K562 (cell line): ENCODE results near the gene TMEM209. TPM values are rescaled to one million over a fixed set of nuclear protein-coding genes. Genes with fewer than 3 reads are reported as not detected.
A peak's percentile ranks its signal among the peaks of the same experiment; 100 is the strongest.
"Not testable (repeated sequence)": the region's sequence is repeated elsewhere in the genome, so short reads cannot be mapped to it uniquely, and the experiment has no call there.

Source experiments
- ATAC-seq: fragments of 200-7000 bp; cut with Tn5 transposase; 3 replicates; pipeline ENCODE4 v1.9.1; 2020; ENCODE audit warnings: moderate library complexity
- BruUV-seq: library from RNA; stranded (reverse); fragments of 400-500 nt; replicated peaks from 2 replicates; lab custom pipeline; 2021; lab: Mats Ljungman, UMichigan
- CTCF ChIA-PET: fragments of 300-600 bp; formaldehyde crosslinking; extraction: SDS; loops from one replicate; lab custom pipeline; 2021; ENCODE audit warnings: low intra/inter-chr PET ratio; lab: Yijun Ruan, JAX
- POLR2A ChIA-PET: fragments of 300-600, 350-650 bp; sonication (Branson Sonifier 250); formaldehyde crosslinking; extraction: SDS; loops from one replicate; lab custom pipeline; 2021; ENCODE audit warnings: antibody characterized with exemption, inconsistent platforms; lab: Yijun Ruan, JAX
- DNase-seq, 4 experiments: peaks; one replicate each; pipeline versions ENCODE4 v3.0.0 to v3.0.0-alpha.2; 2011 to 2018; ENCODE audit warnings: low spot score in 3 of 4, mixed read lengths in 3 of 4; ENCODE audit errors: extremely low read depth in 1 of 4
- FAIRE-seq: peaks from 2 replicates; lab custom pipeline; 2011; peaks lifted over from hg19 to GRCh38; lab: Jason Lieb, UNC
- H2AFZ ChIP-seq: 2 replicates; pipeline ENCODE4 v1.6.0; 2011; ENCODE audit warnings: low read depth, low read length, control low read depth, inconsistent platforms
- H3K27ac ChIP-seq: fragments of 200-600 bp; 3 replicates; pipeline ENCODE4 v1.8.0; 2011; ENCODE audit warnings: low read depth, mild to moderate bottlenecking, control low read depth, inconsistent platforms, low read length, moderate library complexity, mixed read lengths; ENCODE audit errors: extremely low read depth
- H3K27me3 ChIP-seq, 2 experiments: fragments of 300-600 bp in 1 of 2; 2 replicates in 1 of 2; 3 replicates in 1 of 2; pipeline versions ENCODE4 v1.6.0 to v1.8.0; 2011; ENCODE audit warnings: inconsistent platforms in 2 of 2, low read length in 2 of 2, mild to moderate bottlenecking in 1 of 2, mixed read lengths in 1 of 2, moderate library complexity in 1 of 2; ENCODE audit not compliant: control insufficient read depth in 2 of 2, insufficient read depth in 2 of 2
- H3K36me3 ChIP-seq: fragments of 300-600 bp; 3 replicates; pipeline ENCODE4 v1.8.0; 2011; ENCODE audit warnings: mild to moderate bottlenecking, low read length, inconsistent platforms; ENCODE audit not compliant: control insufficient read depth, insufficient read depth
- H3K4me1 ChIP-seq, 2 experiments: fragments of 200-600 bp in 1 of 2; replicated peaks in 1 of 2; 2 replicates in 1 of 2; 3 replicates in 1 of 2; pipeline versions ENCODE4 v1.5.1 to v1.8.0; 2011; ENCODE audit warnings: inconsistent platforms in 2 of 2, low read length in 2 of 2, mild to moderate bottlenecking in 1 of 2, mixed read lengths in 1 of 2, moderate library complexity in 1 of 2; ENCODE audit not compliant: control insufficient read depth in 2 of 2, insufficient read depth in 2 of 2
- H3K4me2 ChIP-seq: 2 replicates; pipeline ENCODE4 v1.6.1; 2011; ENCODE audit warnings: low read length, control low read depth, inconsistent platforms, mixed read lengths; ENCODE audit not compliant: insufficient read depth
- H3K4me3 ChIP-seq: fragments of 200-600 bp; sonication (generic), shearing (Covaris generic); 2 replicates; pipeline ENCODE4 v1.5.1; 2016; ENCODE audit warnings: control low read depth, inconsistent platforms
- H3K79me2 ChIP-seq: fragments of 200-600 bp; 3 replicates; pipeline ENCODE4 v1.8.0; 2011; ENCODE audit warnings: low read length, inconsistent platforms; ENCODE audit not compliant: control insufficient read depth, insufficient read depth
- H3K9ac ChIP-seq, 2 experiments: 2 replicates each; pipeline versions ENCODE4 v1.6.0 to v1.6.1; 2011; ENCODE audit warnings: low read depth in 2 of 2, low read length in 2 of 2, control low read depth in 1 of 2, inconsistent platforms in 1 of 2, mild to moderate bottlenecking in 1 of 2, mixed read lengths in 1 of 2; ENCODE audit not compliant: insufficient read depth in 1 of 2
- H3K9me1 ChIP-seq: one replicate; pipeline ENCODE4 v1.6.0; 2011; ENCODE audit warnings: inconsistent platforms, mild to moderate bottlenecking, low read length, moderate library complexity; ENCODE audit not compliant: control insufficient read depth, insufficient read depth
- H3K9me3 ChIP-seq: replicated peaks from 2 replicates; pipeline ENCODE4 v1.5.1; 2011; ENCODE audit warnings: low read depth, low read length, inconsistent platforms; ENCODE audit not compliant: control insufficient read depth, insufficient read depth
- H4K20me1 ChIP-seq: replicated peaks from 2 replicates; pipeline ENCODE4 v1.6.1; 2011; ENCODE audit warnings: low read length, inconsistent platforms, mixed read lengths; ENCODE audit not compliant: control insufficient read depth, insufficient read depth
- BCOR ChIP-seq: fragments of 450-650 bp; IDR thresholded peaks from 2 replicates; pipeline ENCODE4 v1.6.1; 2016
- E2F4 ChIP-seq: sonication (generic); formaldehyde crosslinking; IDR thresholded peaks from 2 replicates; pipeline ENCODE4 v1.8.0; 2022; ENCODE audit warnings: mild to moderate bottlenecking, low read depth, missing genetic modification reagents
- FOXA3 ChIP-seq, 2 experiments: fragments of 450-650 bp in 1 of 2; sonication (generic) in 1 of 2; formaldehyde crosslinking; IDR thresholded peaks in 1 of 2; conservative IDR thresholded peaks in 1 of 2; 2 replicates each; pipeline versions ENCODE4 v1.4.0 to v1.8.0; 2020 to 2022; ENCODE audit warnings: mild to moderate bottlenecking in 2 of 2, missing genetic modification reagents in 1 of 2
- FOXK2 ChIP-seq, 2 experiments: fragments of 450-650 bp; IDR thresholded peaks in 1 of 2; conservative IDR thresholded peaks in 1 of 2; 2 replicates each; pipeline ENCODE4 v1.6.1; 2016; ENCODE audit warnings: low read depth in 2 of 2, mild to moderate bottlenecking in 1 of 2
- GATA2 ChIP-seq: sonication (generic); formaldehyde crosslinking; IDR thresholded peaks from 2 replicates; pipeline ENCODE4 v1.4.0; 2020; ENCODE audit warnings: mild to moderate bottlenecking, missing genetic modification reagents
- HDAC1 ChIP-seq, 2 experiments: fragments of 450-650 bp; IDR thresholded peaks; 2 replicates each; pipeline ENCODE4 v1.6.1; 2016 to 2017; ENCODE audit warnings: inconsistent platforms in 1 of 2, mild to moderate bottlenecking in 1 of 2, moderate library complexity in 1 of 2
- HOMEZ ChIP-seq: fragments of 250-450 bp; sonication (Bioruptor Pico); IDR thresholded peaks from 2 replicates; pipeline ENCODE4 v1.4.0; 2020; ENCODE audit warnings: mild to moderate bottlenecking, moderate library complexity
- KDM1A ChIP-seq, 2 experiments: fragments of 450-650 bp; IDR thresholded peaks; 2 replicates each; pipeline ENCODE4 v1.6.1; 2016; ENCODE audit warnings: mild to moderate bottlenecking in 2 of 2
- MCM3 ChIP-seq: fragments of 450-650 bp; IDR thresholded peaks from 2 replicates; pipeline ENCODE4 v1.6.1; 2016
- NUFIP1 ChIP-seq: fragments of 450-650 bp; IDR thresholded peaks from 2 replicates; pipeline ENCODE4 v1.6.1; 2018; ENCODE audit not compliant: partially characterized antibody
- RBM25 ChIP-seq: fragments of 200-400 bp; formaldehyde crosslinking; IDR thresholded peaks from 2 replicates; pipeline ENCODE4 v1.6.1; 2018; ENCODE audit warnings: low read length, low read depth, moderate library complexity; ENCODE audit not compliant: severe bottlenecking
- TCF3 ChIP-seq: sonication (generic); formaldehyde crosslinking; IDR thresholded peaks from 2 replicates; pipeline ENCODE4 v1.4.0; 2020; ENCODE audit warnings: mild to moderate bottlenecking, missing genetic modification reagents
- ZNF121 ChIP-seq: sonication (generic); formaldehyde crosslinking; conservative IDR thresholded peaks from 2 replicates; pipeline ENCODE4 v1.8.0; 2022; ENCODE audit warnings: missing genetic modification reagents
- WGBS: fragments of 100-300 bp; shearing (Covaris generic); methylation state at CpG from one replicate; pipeline ENCODE4 v1.1.6; 2016; ENCODE audit warnings: low coverage, mixed read lengths; ENCODE audit not compliant: insufficient coverage; ENCODE audit errors: missing lambda C conversion rate; 5-methylcytosine and 5-hydroxymethylcytosine counted together
- in situ Hi-C: fragments of 300-500 bp; cut with MboI; formaldehyde crosslinking; loops from 4 replicates; pipeline ENCODE4 v1.15.0; 2018; ENCODE audit warnings: inconsistent platforms, mixed read lengths
- intact Hi-C: fragments of 100-400 bp; cut with micrococcal nuclease; formaldehyde crosslinking; loops from 2 replicates; pipeline ENCODE4 v1.14.2; 2022
- polyA plus RNA-seq, 8 experiments: library from polyadenylated mRNA; depleted of rRNA in 4 of 8; stranded (reverse) in 5 of 8; unstranded in 3 of 8; fragments of >200 nt; fragmentation: Nextera tagmentation in 2 of 8; fragmentation: Illumina TruSeq in 1 of 8; extraction: Ambion mirVana in 2 of 8; extraction: Trizol in 1 of 8; gene quantifications; 2 replicates each; pipeline versions ENCODE4 v1.2.1 to v1.2.3, GENCODE V29; 2011 to 2014; ENCODE audit warnings: inconsistent platforms in 1 of 8, missing spikeins in 1 of 8
- total RNA-seq, 7 experiments: library from RNA; depleted of rRNA in 6 of 7; stranded (reverse); fragments of >200 nt in 6 of 7; fragmentation: Illumina TruSeq in 2 of 7; extraction: Trizol in 2 of 7; gene quantifications; 2 replicates each; pipeline versions ENCODE4 v1.2.1 to v1.2.3, GENCODE V29; 2011 to 2021; ENCODE audit warnings: low replicate concordance in 1 of 7

The TMEM209 gene
- total and polyA plus RNA-seq, 9 of the 15 experiments (the other 6 are each of a cell fraction or from before 2014, with no cell fraction given), result 36.8 to 116 (median 76.6) TPM

GRCh38 chr7:130126840-130127239, 78.4 kb downstream of the TMEM209 start:
- in situ Hi-C loops, H3K27me3 ChIP-seq, FAIRE-seq, H2AFZ ChIP-seq, ATAC-seq, BruUV-seq, H4K20me1 ChIP-seq, H3K79me2 ChIP-seq, H3K9me3 ChIP-seq, DNase-seq, CTCF ChIA-PET, intact Hi-C loops, H3K9ac ChIP-seq, H3K4me3 ChIP-seq, H3K9me1 ChIP-seq, H3K4me2 ChIP-seq: not testable (repeated sequence)
- peak overlapping the region; percentile 5; the same call in 2 of the 3 replicates for H3K27ac ChIP-seq
- H3K36me3 ChIP-seq, result peaks cover 91% of the 10 kb centered on the region
- peak; percentile 84 for TF ChIP-seq ZNF121 (CRISPR knock-in tag)
- 0 out of 4 replicates have a peak, but pooled peaks of 1 of the 2 experiments have one; percentile 34 for TF ChIP-seq KDM1A (IDR thresholded peaks at IDR 0.05)
- TF ChIP-seq FOXA3 (CRISPR knock-in tag; conservative IDR thresholded peaks at IDR 0.05 in 1 of 2, IDR thresholded peaks at IDR 0.05 in 1 of 2), result 0 out of 4 replicates have a peak, but pooled peaks of 1 of the 2 experiments have one; percentile 11
- TF ChIP-seq BCOR, result peak; percentile 66
- peak; percentile 28 for TF ChIP-seq RBM25
- POLR2A ChIA-PET, result interaction anchor here (1.3 kb wide), 1 partner anchor 51 kb away, joined by 3 read pairs; no protein-coding TSS in a partner anchor
- 97% methylated on average over 3 of the region's 3 CpGs for WGBS
- peaks cover 3 to 35% of the 10 kb centered on the region in 2 experiments; a peak in 4 of 5 replicates for H3K4me1 ChIP-seq

DNA sequence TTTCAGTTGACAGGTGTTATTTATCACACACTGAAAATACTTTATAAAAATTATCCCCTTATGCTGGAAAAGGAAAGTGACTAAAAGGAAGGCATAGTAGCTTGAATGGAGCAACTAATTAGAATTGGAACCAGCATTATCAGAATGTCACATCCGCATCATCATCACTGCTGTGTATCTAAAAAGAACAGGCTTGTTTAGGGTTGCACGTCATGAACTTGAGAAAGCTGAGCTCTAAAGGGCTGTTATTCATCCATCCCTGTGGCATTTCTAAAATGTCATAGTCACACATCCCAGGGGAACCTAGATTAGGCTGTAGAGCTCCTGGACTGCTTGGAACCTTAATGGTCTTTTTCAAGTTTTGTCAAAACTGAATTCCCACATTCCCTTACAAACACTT, 80.5 kb downstream of the TMEM209 start:
- Histone ChIP-seq H3K9me3 (no peaks in the 10 kb centered on the region), H3K4me1 (peaks cover 0 to 19% of the 10 kb centered on the region in 2 experiments; a peak in 4 of 5 replicates), H3K36me3 (peaks cover 95% of the 10 kb centered on the region), H2AFZ (no peak overlapping the region), H3K9me1 (no peaks in the 10 kb centered on the region), H3K27ac (no peak overlapping the region), H3K9ac (no peak overlapping the region), H3K4me3 (no peak overlapping the region), H4K20me1 (no peaks in the 10 kb centered on the region), H3K4me2 (no peak overlapping the region), H3K27me3 (no peaks in the 10 kb centered on the region), H3K79me2 (no peaks in the 10 kb centered on the region)
- ATAC-seq (peak; percentile 65), DNase-seq (peak in 2 of 4 experiments; percentile 69 to 77), FAIRE-seq (peak; percentile 46)
- in situ Hi-C loops (no loop called here), intact Hi-C loops (no loop called here)
- BruUV-seq, result no TSS peak
- CTCF ChIA-PET, result no interaction called here
- POLR2A ChIA-PET, result interaction anchor here (1.2 to 1.8 kb wide), 5 partner anchors 8 to 37 kb away, joined by 3 to 8 read pairs (median 3); no protein-coding TSS in a partner anchor
- 36% methylated on average over 2 of the region's 2 CpGs for WGBS
- TF ChIP-seq MCM3, result no peak
- no peak for TF ChIP-seq NUFIP1
- TF ChIP-seq TCF3 (CRISPR knock-in tag), result peak; percentile 78
- TF ChIP-seq GATA2 (CRISPR knock-in tag), result no peak
- TF ChIP-seq FOXK2 (conservative IDR thresholded peaks at IDR 0.05 in 1 of 2, IDR thresholded peaks at IDR 0.05 in 1 of 2; ENCODE audit: low read depth in 2 of 2), result 0 out of 4 replicates have a peak, but pooled peaks have one; percentile 22 to 36
- no peak for TF ChIP-seq HOMEZ
- peak in 1 of 2 experiments; percentile 47; a peak in 1 of 4 replicates for TF ChIP-seq HDAC1 (IDR thresholded peaks at IDR 0.05)
- TF ChIP-seq E2F4 (CRISPR knock-in tag), result no peak
